Measurements from ENCODE around the gene LSG1.
"Not testable (repeated sequence)": the region's sequence is repeated elsewhere in the genome, so short reads cannot be mapped to it uniquely, and the experiment has no call there.

LSG1 gene

DNA sequence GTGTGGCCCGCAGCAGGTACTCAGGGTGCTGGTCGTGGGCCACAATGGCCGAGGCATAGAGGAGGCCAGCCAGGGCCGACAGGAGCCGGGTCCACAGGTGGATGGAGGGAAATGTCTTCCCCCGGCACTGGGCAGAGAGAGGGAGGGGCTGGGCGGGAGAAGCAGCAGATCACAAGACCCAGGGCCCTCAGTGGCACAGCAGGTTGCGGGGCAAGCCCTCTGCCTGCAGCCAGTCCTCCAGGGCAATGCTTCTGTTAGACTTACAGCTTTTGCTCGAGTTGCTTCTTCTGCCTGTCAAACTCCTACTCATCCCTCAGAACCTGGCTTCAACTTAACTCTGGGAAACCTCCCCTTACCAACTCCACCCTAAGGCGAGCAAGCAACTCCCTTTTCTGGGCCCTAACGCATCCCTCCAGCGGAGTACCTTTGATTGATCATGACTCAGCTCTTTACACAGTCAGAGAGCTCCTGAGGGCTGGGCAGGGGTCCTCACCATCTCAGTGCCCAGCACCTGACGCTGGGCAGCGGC is 54.8 kb downstream of the LSG1 start:
- Histone ChIP-seq H3K4me1 (ENCODE audit: control insufficient read depth, insufficient read depth, low read length, poor library complexity, severe bottlenecking) (peaks cover 4% of the 10 kb centered on the region), H3K27ac (ENCODE audit: low read depth, low read length, severe bottlenecking) (no peak overlapping the region), H3K4me3 (ENCODE audit: extremely low read depth, insufficient read depth, low read length, poor library complexity, severe bottlenecking) (no peak overlapping the region), H3K36me3 (ENCODE audit: control insufficient read depth, insufficient read depth, low read length) (peaks cover 38% of the 10 kb centered on the region), H3K9me3 (ENCODE audit: control insufficient read depth, low read length) (no peaks in the 10 kb centered on the region)
- 92% methylated on average over 11 to 12 of the region's 14 CpGs for WGBS, 2 experiments (ENCODE audit: insufficient coverage in 2 of 2)

DNA sequence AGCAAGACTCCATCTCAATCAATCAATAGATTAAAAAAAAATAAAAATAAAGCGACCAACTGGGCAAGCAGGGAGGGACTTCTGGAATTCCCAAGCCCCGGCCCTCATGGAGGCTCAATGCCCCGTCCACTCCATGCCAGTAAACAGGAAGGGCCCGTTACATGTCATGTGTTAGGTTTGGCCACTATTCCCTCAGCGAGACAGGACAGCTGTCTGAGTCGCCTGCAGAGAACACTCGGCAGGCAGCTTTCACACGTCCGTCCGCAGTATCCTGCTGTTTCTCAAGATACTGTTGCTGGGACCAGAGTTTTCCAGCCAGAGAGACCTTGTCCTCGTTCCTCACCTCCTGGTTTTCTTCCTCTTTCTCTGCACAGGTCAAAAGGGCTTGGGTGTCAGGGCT is 56.8 kb downstream of the LSG1 start:
- Histone ChIP-seq H3K4me3 (ENCODE audit: extremely low read depth, insufficient read depth, low read length, poor library complexity, severe bottlenecking) (no peak overlapping the region), H3K36me3 (ENCODE audit: control insufficient read depth, insufficient read depth, low read length) (peaks cover 28% of the 10 kb centered on the region), H3K9me3 (ENCODE audit: control insufficient read depth, low read length) (no peaks in the 10 kb centered on the region), H3K27ac (ENCODE audit: low read depth, low read length, severe bottlenecking) (no peak overlapping the region), H3K4me1 (ENCODE audit: control insufficient read depth, insufficient read depth, low read length, poor library complexity, severe bottlenecking) (no peaks in the 10 kb centered on the region)
- WGBS, 2 experiments (ENCODE audit: insufficient coverage in 2 of 2) = 88 to 92% methylated on average over 11 of the region's 11 CpGs

DNA sequence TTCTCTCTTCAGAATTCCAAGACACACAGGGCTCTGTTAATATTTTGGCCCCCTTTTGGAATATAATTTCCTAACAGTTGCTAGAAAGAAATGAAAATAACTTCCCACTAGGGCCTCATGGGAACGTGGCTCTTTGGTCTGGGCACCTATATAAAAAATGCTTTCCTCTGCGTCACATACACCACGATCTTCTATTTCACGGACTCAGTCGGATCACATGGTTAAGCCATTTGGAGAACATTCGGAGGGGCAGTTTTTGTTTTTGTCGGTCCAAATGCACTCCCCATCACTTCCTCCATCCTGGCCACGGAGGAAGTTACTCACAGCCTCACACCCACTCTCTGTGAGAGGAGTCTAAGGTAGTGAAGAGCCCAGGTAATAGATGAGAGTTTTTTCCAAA is 59.8 kb downstream of the LSG1 start:
- WGBS, 2 experiments (ENCODE audit: insufficient coverage in 2 of 2) = 89% methylated on average over 5 to 7 of the region's 8 CpGs
- H3K4me1 ChIP-seq (ENCODE audit: control insufficient read depth, insufficient read depth, low read length, poor library complexity, severe bottlenecking) = no peaks in the 10 kb centered on the region
- no peak overlapping the region for H3K4me3 ChIP-seq (ENCODE audit: extremely low read depth, insufficient read depth, low read length, poor library complexity, severe bottlenecking)
- H3K36me3 ChIP-seq (ENCODE audit: control insufficient read depth, insufficient read depth, low read length) = peaks cover 20% of the 10 kb centered on the region
- no peak overlapping the region for H3K27ac ChIP-seq (ENCODE audit: low read depth, low read length, severe bottlenecking)
- H3K9me3 ChIP-seq (ENCODE audit: control insufficient read depth, low read length) = no peaks in the 10 kb centered on the region

DNA sequence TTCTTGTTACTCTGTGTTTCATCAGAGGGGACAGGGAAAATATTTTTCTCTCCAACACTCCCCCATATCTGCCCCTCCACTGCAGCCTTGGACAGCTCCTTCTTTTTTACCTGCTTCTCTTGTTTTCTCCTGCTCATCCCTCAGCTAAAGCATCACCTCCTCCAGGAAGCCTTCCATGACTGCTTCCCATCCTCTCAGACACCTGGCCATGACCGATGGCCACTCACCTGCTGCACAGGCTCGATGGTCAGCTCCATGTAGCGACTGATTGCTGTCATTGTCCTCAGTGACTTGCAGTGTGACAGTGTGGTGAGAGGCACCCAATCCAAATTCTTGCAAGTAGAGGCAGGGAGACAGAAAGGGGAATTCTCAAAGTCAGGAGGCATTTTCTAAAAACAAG is 61.3 kb downstream of the LSG1 start:
- Histone ChIP-seq H3K27ac (ENCODE audit: low read depth, low read length, severe bottlenecking) (no peak overlapping the region), H3K4me3 (ENCODE audit: extremely low read depth, insufficient read depth, low read length, poor library complexity, severe bottlenecking) (no peak overlapping the region)
- 70 to 94% methylated on average over 2 of the region's 3 CpGs for WGBS, 2 experiments (ENCODE audit: insufficient coverage in 2 of 2)

DNA sequence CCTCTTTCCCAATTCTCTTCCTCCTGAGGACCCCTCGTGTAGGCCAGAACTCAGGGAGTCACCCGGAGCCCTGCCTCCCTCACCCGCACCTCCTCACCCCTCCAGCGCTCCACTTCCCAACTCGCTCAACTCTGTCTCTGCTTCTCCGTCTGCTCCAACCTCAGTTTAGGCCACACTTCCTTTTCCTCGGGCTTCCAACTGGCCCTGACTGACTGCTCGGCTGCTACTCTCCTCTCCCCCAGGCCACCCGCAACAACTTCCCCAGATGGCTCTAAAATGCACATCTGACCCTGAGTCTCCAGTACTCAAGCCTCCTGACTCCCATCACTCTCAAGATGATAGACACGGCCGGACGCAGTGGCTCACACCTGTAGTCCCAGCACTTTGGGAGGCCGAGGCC is 62.4 kb downstream of the LSG1 start:
- H3K36me3 ChIP-seq (ENCODE audit: control insufficient read depth, insufficient read depth, low read length) = peaks cover 14% of the 10 kb centered on the region
- 91 to 93% methylated on average over 11 to 13 of the region's 13 CpGs for WGBS, 2 experiments (ENCODE audit: insufficient coverage in 2 of 2)
- no peaks in the 10 kb centered on the region for H3K9me3 ChIP-seq (ENCODE audit: control insufficient read depth, low read length)
- H3K27ac ChIP-seq (ENCODE audit: low read depth, low read length, severe bottlenecking) = no peak overlapping the region
- no peaks in the 10 kb centered on the region for H3K4me1 ChIP-seq (ENCODE audit: control insufficient read depth, insufficient read depth, low read length, poor library complexity, severe bottlenecking)
- H3K4me3 ChIP-seq (ENCODE audit: extremely low read depth, insufficient read depth, low read length, poor library complexity, severe bottlenecking) = no peak overlapping the region

More for the DNA sequence above, 61.3 kb downstream of the LSG1 start:
- H3K9me3 ChIP-seq (ENCODE audit: control insufficient read depth, low read length) = no peaks in the 10 kb centered on the region
- H3K4me1 ChIP-seq (ENCODE audit: control insufficient read depth, insufficient read depth, low read length, poor library complexity, severe bottlenecking) = no peaks in the 10 kb centered on the region
- H3K36me3 ChIP-seq (ENCODE audit: control insufficient read depth, insufficient read depth, low read length) = peaks cover 16% of the 10 kb centered on the region

DNA sequence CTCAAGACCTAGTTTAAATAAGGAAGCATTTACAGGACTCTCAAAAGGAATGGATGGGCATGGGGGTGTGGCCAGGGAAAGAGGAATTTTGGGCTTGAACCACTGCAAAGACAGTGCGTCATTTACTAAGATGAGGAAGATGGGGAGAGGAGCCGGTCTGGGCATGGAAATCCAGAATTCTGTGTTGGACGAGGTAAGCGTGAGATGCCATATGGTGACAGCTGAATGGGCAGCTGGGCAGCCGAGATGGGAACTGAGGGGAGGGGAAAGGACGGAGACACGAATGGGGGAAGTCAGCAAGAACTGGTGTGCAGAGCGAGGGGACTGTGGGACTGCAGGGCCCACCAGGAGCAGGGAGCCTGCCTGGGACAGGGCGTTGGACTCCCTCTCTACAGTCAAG is 63.0 kb downstream of the LSG1 start:
- Histone ChIP-seq H3K4me3 (ENCODE audit: extremely low read depth, insufficient read depth, low read length, poor library complexity, severe bottlenecking) (no peak overlapping the region), H3K36me3 (ENCODE audit: control insufficient read depth, insufficient read depth, low read length) (peaks cover 13% of the 10 kb centered on the region), H3K9me3 (ENCODE audit: control insufficient read depth, low read length) (no peaks in the 10 kb centered on the region), H3K4me1 (ENCODE audit: control insufficient read depth, insufficient read depth, low read length, poor library complexity, severe bottlenecking) (no peaks in the 10 kb centered on the region), H3K27ac (ENCODE audit: low read depth, low read length, severe bottlenecking) (no peak overlapping the region)
- WGBS, 2 experiments (ENCODE audit: insufficient coverage in 2 of 2) = 86 to 91% methylated on average over 8 of the region's 9 CpGs

DNA sequence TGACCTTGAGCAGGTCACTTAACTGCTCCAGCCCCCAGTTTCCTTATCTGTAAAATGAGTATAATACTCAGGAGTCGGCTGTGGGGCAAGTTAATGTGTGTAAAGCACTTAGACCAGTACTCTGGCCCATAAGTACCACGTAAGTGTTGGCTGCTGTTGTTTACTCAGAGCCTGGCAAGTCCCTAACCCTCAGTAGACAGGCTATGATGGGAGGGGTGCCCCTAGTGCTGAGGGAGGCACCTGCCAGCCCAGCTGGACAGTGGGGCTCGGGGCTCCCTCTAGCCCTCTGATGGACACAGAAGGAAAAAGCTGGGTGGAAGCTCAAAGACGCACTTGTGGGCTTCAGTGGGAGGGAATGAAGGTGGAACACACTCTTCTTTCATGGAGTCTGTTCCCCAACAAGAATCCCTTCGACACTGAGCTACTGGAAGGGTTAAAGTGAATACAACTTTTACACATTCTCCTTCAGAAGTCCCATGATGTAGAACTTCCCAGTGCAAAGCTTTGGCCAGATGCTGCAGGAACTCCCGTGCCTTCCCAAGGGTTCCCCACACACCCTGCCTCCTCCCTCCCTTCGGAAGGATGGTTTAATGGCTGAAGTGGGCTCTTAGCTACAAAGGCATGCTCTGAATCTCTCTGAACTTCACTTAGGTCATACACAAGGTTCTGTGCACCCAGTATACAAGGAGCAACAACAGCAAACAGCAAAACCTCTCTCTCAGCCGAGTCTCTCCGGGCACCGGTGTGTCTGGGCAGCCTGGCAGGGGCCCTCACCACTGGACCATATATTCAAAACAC is 64.2 kb downstream of the LSG1 start:
- Histone ChIP-seq H3K36me3 (ENCODE audit: control insufficient read depth, insufficient read depth, low read length) (peaks cover 15% of the 10 kb centered on the region), H3K4me1 (ENCODE audit: control insufficient read depth, insufficient read depth, low read length, poor library complexity, severe bottlenecking) (no peaks in the 10 kb centered on the region), H3K27ac (ENCODE audit: low read depth, low read length, severe bottlenecking) (no peak overlapping the region), H3K4me3 (ENCODE audit: extremely low read depth, insufficient read depth, low read length, poor library complexity, severe bottlenecking) (no peak overlapping the region), H3K9me3 (ENCODE audit: control insufficient read depth, low read length) (no peaks in the 10 kb centered on the region)
- WGBS, 2 experiments (ENCODE audit: insufficient coverage in 2 of 2) = 89 to 94% methylated on average over 6 of the region's 10 CpGs

DNA sequence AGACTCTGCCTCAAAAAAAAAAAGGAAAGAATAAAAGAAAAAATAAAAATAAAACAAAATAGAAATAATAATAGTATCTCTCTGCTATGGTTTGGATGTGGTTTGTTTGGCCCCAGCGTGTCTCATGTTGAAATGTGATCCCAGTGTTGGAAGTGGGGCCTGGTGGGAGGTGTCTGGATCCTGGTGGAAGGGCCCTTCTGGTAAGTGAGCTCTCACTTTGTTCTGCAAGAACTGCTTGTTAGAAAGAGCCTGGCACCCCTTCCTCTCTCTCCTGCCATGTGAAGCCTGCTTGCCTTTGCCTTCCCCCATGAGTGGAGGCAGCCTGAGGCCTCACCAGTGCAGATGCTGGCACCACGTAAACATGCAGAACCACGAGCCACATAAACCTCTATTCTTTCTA is 65.0 kb downstream of the LSG1 start:
- WGBS, 2 experiments (ENCODE audit: insufficient coverage in 2 of 2) = 71 to 100% methylated on average over 1 to 2 of the region's 3 CpGs
- Histone ChIP-seq H3K4me3 (ENCODE audit: extremely low read depth, insufficient read depth, low read length, poor library complexity, severe bottlenecking) (no peak overlapping the region), H3K27ac (ENCODE audit: low read depth, low read length, severe bottlenecking) (no peak overlapping the region), H3K9me3 (ENCODE audit: control insufficient read depth, low read length) (no peaks in the 10 kb centered on the region), H3K4me1 (ENCODE audit: control insufficient read depth, insufficient read depth, low read length, poor library complexity, severe bottlenecking) (no peaks in the 10 kb centered on the region), H3K36me3 (ENCODE audit: control insufficient read depth, insufficient read depth, low read length) (peaks cover 18% of the 10 kb centered on the region)

DNA sequence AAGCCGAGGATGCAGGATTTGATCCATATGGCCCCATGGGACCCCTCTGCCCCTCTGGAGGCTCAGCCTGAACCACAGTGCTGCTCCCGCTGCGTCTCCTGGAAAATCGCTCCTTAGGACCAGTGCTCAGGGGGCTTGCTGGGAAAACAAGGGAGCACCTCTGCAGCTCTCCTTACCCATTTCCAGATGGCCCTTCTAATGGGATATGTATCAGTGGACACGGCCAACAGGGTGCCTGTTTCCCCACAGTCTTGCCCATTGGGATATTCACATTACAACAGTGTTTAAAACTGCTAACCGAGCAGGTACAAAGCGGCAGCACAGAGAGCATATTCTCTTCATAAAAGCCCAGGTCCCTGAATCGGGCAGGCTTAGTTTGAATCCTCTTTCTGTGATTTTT is 65.8 kb downstream of the LSG1 start:
- H3K4me3 ChIP-seq (ENCODE audit: extremely low read depth, insufficient read depth, low read length, poor library complexity, severe bottlenecking) = no peak overlapping the region
- H3K27ac ChIP-seq (ENCODE audit: low read depth, low read length, severe bottlenecking) = no peak overlapping the region
- H3K9me3 ChIP-seq (ENCODE audit: control insufficient read depth, low read length) = no peaks in the 10 kb centered on the region
- no peaks in the 10 kb centered on the region for H3K4me1 ChIP-seq (ENCODE audit: control insufficient read depth, insufficient read depth, low read length, poor library complexity, severe bottlenecking)
- WGBS, 2 experiments (ENCODE audit: insufficient coverage in 2 of 2) = 95 to 96% methylated on average over 3 to 5 of the region's 8 CpGs
- H3K36me3 ChIP-seq (ENCODE audit: control insufficient read depth, insufficient read depth, low read length) = peaks cover 23% of the 10 kb centered on the region

DNA sequence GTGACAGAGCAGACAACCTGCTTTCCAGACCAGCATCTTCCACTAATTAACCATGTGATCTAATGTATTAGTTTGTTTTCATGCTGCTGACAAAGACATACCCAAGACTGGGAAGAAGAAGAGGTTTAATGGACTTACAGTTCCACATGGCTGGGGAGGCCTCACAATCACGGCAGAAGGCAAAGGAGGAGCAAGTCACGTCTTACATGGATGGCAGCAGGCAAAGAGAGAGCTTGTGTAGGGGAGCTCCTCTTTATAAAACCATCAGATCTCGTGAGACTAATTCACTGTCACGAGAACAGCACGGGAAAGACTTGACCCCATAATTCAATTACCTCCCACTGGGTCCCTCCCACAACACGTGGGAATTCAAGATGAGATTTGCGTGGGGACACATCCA is 66.7 kb downstream of the LSG1 start:
- H3K9me3 ChIP-seq (ENCODE audit: control insufficient read depth, low read length); H3K27ac ChIP-seq (ENCODE audit: low read depth, low read length, severe bottlenecking); H3K4me1 ChIP-seq (ENCODE audit: control insufficient read depth, insufficient read depth, low read length, poor library complexity, severe bottlenecking); H3K4me3 ChIP-seq (ENCODE audit: extremely low read depth, insufficient read depth, low read length, poor library complexity, severe bottlenecking): not testable (repeated sequence)
- H3K36me3 ChIP-seq (ENCODE audit: control insufficient read depth, insufficient read depth, low read length) = peaks cover 23% of the 10 kb centered on the region
- 82 to 91% methylated on average over 5 to 6 of the region's 7 CpGs for WGBS, 2 experiments (ENCODE audit: insufficient coverage in 2 of 2)

DNA sequence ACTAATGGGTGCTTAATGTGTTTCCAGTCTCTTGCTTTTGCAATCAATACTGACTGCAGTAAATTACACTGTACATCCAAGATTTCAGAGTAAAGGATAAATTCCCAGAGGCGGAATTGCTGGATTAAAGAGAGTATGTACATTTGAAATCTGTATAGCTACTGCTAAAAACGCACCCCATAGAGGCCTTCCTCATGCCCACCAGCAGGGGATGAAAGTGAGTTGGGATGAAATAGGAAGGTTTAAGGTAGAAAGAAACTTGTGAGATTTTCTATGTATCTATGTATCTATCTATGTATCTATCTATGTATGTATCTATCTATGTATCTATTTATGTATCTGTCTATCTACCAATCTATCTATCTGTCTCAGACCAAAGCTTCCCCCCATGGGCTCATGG is 67.2 kb downstream of the LSG1 start:
- Histone ChIP-seq H3K27ac (ENCODE audit: low read depth, low read length, severe bottlenecking) (no peak overlapping the region), H3K9me3 (ENCODE audit: control insufficient read depth, low read length) (no peaks in the 10 kb centered on the region), H3K4me1 (ENCODE audit: control insufficient read depth, insufficient read depth, low read length, poor library complexity, severe bottlenecking) (no peaks in the 10 kb centered on the region), H3K4me3 (ENCODE audit: extremely low read depth, insufficient read depth, low read length, poor library complexity, severe bottlenecking) (no peak overlapping the region), H3K36me3 (ENCODE audit: control insufficient read depth, insufficient read depth, low read length) (peaks cover 23% of the 10 kb centered on the region)
- WGBS, 2 experiments (ENCODE audit: insufficient coverage in 2 of 2) = 67% methylated on average over 1 of the region's 2 CpGs; no CpG with 5 or more reads in 1 of the 2 experiments

All from mesodermal cell (in vitro differentiated cells).